Measurements from ENCODE around the gene ROBO2.

DNA sequence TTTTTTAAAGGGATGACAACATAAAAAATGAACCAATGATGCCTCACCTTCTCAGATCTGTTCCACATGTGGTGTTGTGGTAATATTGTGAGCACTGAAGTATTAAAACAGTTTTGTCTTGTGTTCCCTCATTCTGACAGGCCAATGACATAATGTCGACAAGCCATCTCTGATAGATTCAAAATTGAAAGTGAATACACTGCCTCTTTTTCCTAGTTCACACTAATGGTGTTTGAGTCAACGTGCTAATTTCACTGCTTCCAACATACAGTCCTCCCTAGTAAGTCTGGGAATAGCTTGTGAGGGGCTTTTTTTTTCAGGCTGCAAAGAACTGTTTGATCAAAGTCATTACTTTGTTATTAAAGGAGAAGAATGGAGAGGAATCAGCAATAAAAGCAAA, 82.8 kb downstream of the ROBO2 start:
- TF ChIP-seq REST (IDR thresholded peaks at IDR 0.05; ENCODE audit: unreplicated experiment) (no peak), JUNB (IDR thresholded peaks at IDR 0.05; ENCODE audit: unreplicated experiment) (no peak), CTCF (conservative IDR thresholded peaks at IDR 0.05; ENCODE audit: low read depth in 2 of 2) (no peak), EZH2 (IDR thresholded peaks at IDR 0.05; ENCODE audit: low read depth, unreplicated experiment) (no peak), POLR2AphosphoS5 (IDR thresholded peaks at IDR 0.05; ENCODE audit: low read depth) (no peak), CREB1 (CRISPR knock-in tag; IDR thresholded peaks at IDR 0.05; ENCODE audit: low read depth) (no peak), EZH2phosphoT487 (IDR thresholded peaks at IDR 0.05; ENCODE audit: unreplicated experiment) (no peak), NANOG (IDR thresholded peaks at IDR 0.05; ENCODE audit: borderline replicate concordance) (no peak), ZNF331 (CRISPR knock-in tag; IDR thresholded peaks at IDR 0.05; ENCODE audit: low read depth) (no peak), ZNF114 (CRISPR knock-in tag; IDR thresholded peaks at IDR 0.05) (no peak), STAT1 (IDR thresholded peaks at IDR 0.05; ENCODE audit: unreplicated experiment) (no peak)
- TF ChIP-seq, protein P1, sequence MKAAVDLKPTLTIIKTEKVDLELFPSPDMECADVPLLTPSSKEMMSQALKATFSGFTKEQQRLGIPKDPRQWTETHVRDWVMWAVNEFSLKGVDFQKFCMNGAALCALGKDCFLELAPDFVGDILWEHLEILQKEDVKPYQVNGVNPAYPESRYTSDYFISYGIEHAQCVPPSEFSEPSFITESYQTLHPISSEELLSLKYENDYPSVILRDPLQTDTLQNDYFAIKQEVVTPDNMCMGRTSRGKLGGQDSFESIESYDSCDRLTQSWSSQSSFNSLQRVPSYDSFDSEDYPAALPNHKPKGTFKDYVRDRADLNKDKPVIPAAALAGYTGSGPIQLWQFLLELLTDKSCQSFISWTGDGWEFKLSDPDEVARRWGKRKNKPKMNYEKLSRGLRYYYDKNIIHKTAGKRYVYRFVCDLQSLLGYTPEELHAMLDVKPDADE (IDR thresholded peaks at IDR 0.05) = no peak
